Coronary artery (tissue), 2 donors: ENCODE data around the gene MAST4.

ENCODE experiments used
- DNase-seq: peaks from one replicate; pipeline ENCODE4 v3.0.0-alpha.2; 2017; ENCODE audit warnings: low spot score
- H3K27ac ChIP-seq, 2 donors: fragments of 200-600 bp; sonication (generic); one replicate each; pipeline ENCODE4 v1.5.1; 2016 to 2019
- H3K4me3 ChIP-seq: fragments of 200-600 bp; sonication (generic); 2 replicates; pipeline ENCODE4 v1.5.1; 2016; ENCODE audit warnings: mild to moderate bottlenecking, moderate library complexity
- TF ChIP-seq, protein P1 (sequence below): fragments of 200-600 bp; sonication (generic); IDR thresholded peaks from one replicate; pipeline ENCODE4 v1.5.1; 2019; ENCODE audit warnings: antibody characterized with exemption

MAST4 gene

GRCh38 chr5:66720780-66721179, 124.6 kb downstream of the MAST4 start:
- TF ChIP-seq, protein P1, sequence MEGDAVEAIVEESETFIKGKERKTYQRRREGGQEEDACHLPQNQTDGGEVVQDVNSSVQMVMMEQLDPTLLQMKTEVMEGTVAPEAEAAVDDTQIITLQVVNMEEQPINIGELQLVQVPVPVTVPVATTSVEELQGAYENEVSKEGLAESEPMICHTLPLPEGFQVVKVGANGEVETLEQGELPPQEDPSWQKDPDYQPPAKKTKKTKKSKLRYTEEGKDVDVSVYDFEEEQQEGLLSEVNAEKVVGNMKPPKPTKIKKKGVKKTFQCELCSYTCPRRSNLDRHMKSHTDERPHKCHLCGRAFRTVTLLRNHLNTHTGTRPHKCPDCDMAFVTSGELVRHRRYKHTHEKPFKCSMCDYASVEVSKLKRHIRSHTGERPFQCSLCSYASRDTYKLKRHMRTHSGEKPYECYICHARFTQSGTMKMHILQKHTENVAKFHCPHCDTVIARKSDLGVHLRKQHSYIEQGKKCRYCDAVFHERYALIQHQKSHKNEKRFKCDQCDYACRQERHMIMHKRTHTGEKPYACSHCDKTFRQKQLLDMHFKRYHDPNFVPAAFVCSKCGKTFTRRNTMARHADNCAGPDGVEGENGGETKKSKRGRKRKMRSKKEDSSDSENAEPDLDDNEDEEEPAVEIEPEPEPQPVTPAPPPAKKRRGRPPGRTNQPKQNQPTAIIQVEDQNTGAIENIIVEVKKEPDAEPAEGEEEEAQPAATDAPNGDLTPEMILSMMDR = no peak
- Histone ChIP-seq H3K27ac (no peak overlapping the region), H3K4me3 (no peak overlapping the region)
- DNase-seq = no peak

DNA sequence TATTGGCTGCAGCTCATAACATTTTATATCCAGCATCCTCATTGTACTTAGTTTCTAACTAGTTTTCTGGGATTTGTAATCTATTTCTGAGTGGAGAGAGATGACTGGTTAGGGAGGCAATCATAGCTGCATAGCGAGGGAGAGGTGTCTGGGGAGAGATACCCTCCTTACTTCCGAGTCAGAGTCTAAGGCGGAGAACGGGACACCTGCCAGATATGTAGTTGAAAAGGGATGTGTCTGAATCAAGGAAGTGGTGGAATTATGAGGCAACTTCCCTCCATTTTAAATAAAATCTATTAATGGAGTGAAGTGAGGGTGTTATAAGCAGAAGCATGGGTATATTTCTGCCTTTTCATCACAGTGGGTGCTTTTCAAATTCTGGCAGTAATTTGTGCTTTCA, 126.5 kb downstream of the MAST4 start:
- DNase-seq = no peak
- Histone ChIP-seq H3K27ac (no peak overlapping the region), H3K4me3 (no peak overlapping the region)
- TF ChIP-seq, protein P1 = no peak

GRCh38 chr5:66724349-66725139, 128.4 kb downstream of the MAST4 start:
- TF ChIP-seq, protein P1 = no peak
- no peak overlapping the region for H3K4me3 ChIP-seq
- no peak for DNase-seq
- no peak overlapping the region for H3K27ac ChIP-seq

- Histone ChIP-seq H3K27ac (no peak overlapping the region), H3K4me3 (no peak overlapping the region)
- TF ChIP-seq, protein P1 = no peak
- no peak for DNase-seq
Observed at GRCh38 chr5:66727630-66728029, 131.4 kb downstream of the MAST4 start.

DNA sequence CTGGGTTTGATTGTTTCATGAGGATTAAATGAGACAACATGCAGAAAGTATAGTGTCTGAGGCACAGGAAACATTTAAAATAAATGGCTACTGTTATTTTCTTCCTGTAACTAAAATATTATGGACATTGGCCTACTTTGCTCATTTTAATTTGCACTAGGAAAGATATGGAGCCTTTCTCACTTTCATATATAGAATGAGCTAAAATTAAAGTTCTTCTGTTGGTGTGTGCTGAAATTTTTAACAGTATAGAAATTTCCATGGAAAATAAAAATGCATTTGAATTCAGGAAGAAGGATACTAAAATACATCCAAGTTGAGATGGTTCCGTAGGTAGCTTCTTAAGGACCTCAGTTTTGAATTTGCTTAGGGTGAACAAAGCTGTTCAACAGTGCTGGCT, 131.9 kb downstream of the MAST4 start:
- TF ChIP-seq, protein P1 = no peak
- Histone ChIP-seq H3K27ac (no peak overlapping the region), H3K4me3 (no peak overlapping the region)
- no peak for DNase-seq

GRCh38 chr5:66737096-66737495, 140.9 kb downstream of the MAST4 start:
- no peak for DNase-seq
- Histone ChIP-seq H3K4me3 (no peak overlapping the region), H3K27ac (no peak overlapping the region)
- TF ChIP-seq, protein P1 = no peak

GRCh38 chr5:66738136-66738535, 141.9 kb downstream of the MAST4 start:
- DNase-seq = no peak
- TF ChIP-seq, protein P1 = no peak
- H3K4me3 ChIP-seq = no peak overlapping the region
- H3K27ac ChIP-seq = no peak overlapping the region
